ENCODE results near the gene STK11IP.

STK11IP gene

GRCh38 chr2:219628235-219628985 is 30.8 kb downstream of the STK11IP start:
- no CpG with 5 or more reads among the region's 26 CpGs for WGBS (ENCODE audit: extremely low coverage, insufficient coverage, insufficient read length)

DNA sequence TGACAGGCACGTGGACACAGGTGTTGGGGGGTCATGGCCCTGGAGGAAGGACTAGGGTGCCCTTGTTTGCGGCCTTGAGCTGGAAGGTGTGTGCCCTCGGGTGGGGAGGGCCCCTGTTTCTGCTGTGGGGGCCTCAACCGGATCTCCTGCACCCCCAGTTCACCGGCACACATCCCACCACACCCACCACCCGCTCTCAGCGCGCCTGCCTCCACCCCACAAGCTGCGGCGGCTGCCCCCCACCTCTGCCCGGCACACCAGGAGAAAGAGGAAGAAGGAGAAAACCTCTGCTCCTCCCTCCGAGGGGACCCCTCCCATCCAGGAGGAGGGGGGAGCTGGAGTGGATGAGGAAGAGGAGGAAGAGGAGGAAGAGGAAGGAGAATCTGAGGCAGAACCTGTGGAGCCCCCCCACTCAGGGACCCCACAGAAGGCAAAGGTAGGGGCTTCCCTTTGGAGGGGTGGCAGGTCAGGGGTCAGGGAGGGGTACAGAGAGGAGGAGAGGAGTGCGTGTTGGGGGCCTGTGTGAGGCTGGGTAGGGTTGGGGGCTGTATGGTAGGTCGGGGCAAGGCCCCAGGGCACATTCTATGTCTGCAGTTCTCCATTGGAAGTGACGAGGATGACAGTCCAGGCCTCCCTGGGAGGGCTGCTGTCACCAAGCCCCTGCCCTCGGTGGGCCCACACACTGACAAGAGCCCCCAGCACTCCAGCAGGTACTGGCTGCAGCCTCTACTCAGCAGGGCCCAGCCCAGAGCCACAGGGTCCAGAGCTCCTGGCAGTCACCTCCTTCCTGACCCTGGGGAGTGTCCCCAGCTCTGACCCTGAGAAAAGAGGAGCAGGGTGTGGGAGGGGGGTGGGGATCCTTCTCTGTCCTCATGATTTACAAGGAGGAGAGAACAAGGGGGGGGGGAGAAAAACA is 31.6 kb downstream of the STK11IP start:
- Histone ChIP-seq H3K4ac (ENCODE audit: low read depth, low read length) (no peak overlapping the region), H3K27me3 (ENCODE audit: insufficient read depth, low read length) (no peaks in the 10 kb centered on the region), H3K4me2 (ENCODE audit: low read length) (no peak overlapping the region), H3K27ac (ENCODE audit: low read depth, low read length) (no peak overlapping the region), H4K91ac (ENCODE audit: low read depth, low read length) (no peak overlapping the region), H2BK120ac (ENCODE audit: insufficient read depth, low read length, poor library complexity) (no peak overlapping the region), H3K79me2 (ENCODE audit: control insufficient read depth, insufficient read depth, low read length, poor library complexity) (peaks cover 2% of the 10 kb centered on the region), H3K23ac (ENCODE audit: low read length) (no peak overlapping the region), H3K36me3 (ENCODE audit: control insufficient read depth in 1 of 2, insufficient read depth in 2 of 2, low read length in 2 of 2) (peaks cover 22 to 23% of the 10 kb centered on the region in 2 experiments), H2BK5ac (ENCODE audit: low read depth, low read length, poor library complexity) (no peak overlapping the region), H3K4me3 (ENCODE audit: low read depth, low read length) (peak overlapping the region; percentile 10), H3K18ac (ENCODE audit: low read length) (no peak overlapping the region), H2AFZ (ENCODE audit: insufficient read depth, low read length, poor library complexity) (no peak overlapping the region), H2AK5ac (ENCODE audit: low read length) (no peak overlapping the region), H4K12ac (ENCODE audit: low read depth, low read length) (no peak overlapping the region), H3K79me1 (ENCODE audit: low read length) (peaks cover 7% of the 10 kb centered on the region), H4K8ac (ENCODE audit: low read depth, low read length) (no peak overlapping the region), H2BK12ac (ENCODE audit: low read length) (no peak overlapping the region), H3K4me1 (ENCODE audit: control insufficient read depth in 1 of 2, insufficient read depth in 2 of 2, low read length in 2 of 2) (peaks cover 3% of the 10 kb centered on the region in 2 experiments), H3K9ac (ENCODE audit: low read length) (no peak overlapping the region), H3K14ac (ENCODE audit: low read length) (no peak overlapping the region), H3K9me3 (ENCODE audit: insufficient read depth, low read depth, low read length) (peaks cover 2% of the 10 kb centered on the region)
- no CpG with 5 or more reads among the region's 16 CpGs for WGBS (ENCODE audit: extremely low coverage, insufficient coverage, insufficient read length)
- no peak for DNase-seq

More at GRCh38 chr2:219628235-219628985, 30.8 kb downstream of the STK11IP start:
- H3K4me2 ChIP-seq (ENCODE audit: low read length) = peak overlapping the region; percentile 86
- H3K4me1 ChIP-seq (ENCODE audit: control insufficient read depth in 1 of 2, insufficient read depth in 2 of 2, low read length in 2 of 2) = peaks cover 3% of the 10 kb centered on the region in 2 experiments
- peak overlapping the region; percentile 10 for H3K4me3 ChIP-seq (ENCODE audit: low read depth, low read length)
- DNase-seq = no peak
- peak overlapping the region; percentile 23 for H3K9ac ChIP-seq (ENCODE audit: low read length)
- H3K79me2 ChIP-seq (ENCODE audit: control insufficient read depth, insufficient read depth, low read length, poor library complexity) = peaks cover 2% of the 10 kb centered on the region
- no peak overlapping the region for H2BK12ac ChIP-seq (ENCODE audit: low read length)
- peak overlapping the region; percentile 15 for H2BK120ac ChIP-seq (ENCODE audit: insufficient read depth, low read length, poor library complexity)
- peak overlapping the region; percentile 12 for H3K14ac ChIP-seq (ENCODE audit: low read length)
- H2AK5ac ChIP-seq (ENCODE audit: low read length) = peak overlapping the region; percentile 20
- H2BK5ac ChIP-seq (ENCODE audit: low read depth, low read length, poor library complexity) = no peak overlapping the region
- no peak overlapping the region for H3K27ac ChIP-seq (ENCODE audit: low read depth, low read length)
- peak overlapping the region; percentile 38 for H3K18ac ChIP-seq (ENCODE audit: low read length)
- H3K4ac ChIP-seq (ENCODE audit: low read depth, low read length) = peak overlapping the region; percentile 2
- no peak overlapping the region for H4K8ac ChIP-seq (ENCODE audit: low read depth, low read length)
- H2AFZ ChIP-seq (ENCODE audit: insufficient read depth, low read length, poor library complexity) = no peak overlapping the region
- H3K9me3 ChIP-seq (ENCODE audit: insufficient read depth, low read depth, low read length) = peaks cover 2% of the 10 kb centered on the region
- H4K91ac ChIP-seq (ENCODE audit: low read depth, low read length) = peak overlapping the region; percentile 88
- H3K27me3 ChIP-seq (ENCODE audit: insufficient read depth, low read length) = no peaks in the 10 kb centered on the region
- H3K79me1 ChIP-seq (ENCODE audit: low read length) = peaks cover 7% of the 10 kb centered on the region
- no peak overlapping the region for H4K12ac ChIP-seq (ENCODE audit: low read depth, low read length)
- H3K23ac ChIP-seq (ENCODE audit: low read length) = no peak overlapping the region
- H3K36me3 ChIP-seq (ENCODE audit: control insufficient read depth in 1 of 2, insufficient read depth in 2 of 2, low read length in 2 of 2) = peaks cover 18 to 20% of the 10 kb centered on the region in 2 experiments

- Histone ChIP-seq H3K4ac (ENCODE audit: low read depth, low read length) (no peak overlapping the region), H3K79me1 (ENCODE audit: low read length) (peaks cover 7% of the 10 kb centered on the region), H2AFZ (ENCODE audit: insufficient read depth, low read length, poor library complexity) (no peak overlapping the region), H3K27me3 (ENCODE audit: insufficient read depth, low read length) (no peaks in the 10 kb centered on the region), H3K4me2 (ENCODE audit: low read length) (no peak overlapping the region), H3K14ac (ENCODE audit: low read length) (no peak overlapping the region), H3K9me3 (ENCODE audit: insufficient read depth, low read depth, low read length) (peaks cover 2% of the 10 kb centered on the region), H4K12ac (ENCODE audit: low read depth, low read length) (no peak overlapping the region), H2BK5ac (ENCODE audit: low read depth, low read length, poor library complexity) (no peak overlapping the region), H4K91ac (ENCODE audit: low read depth, low read length) (no peak overlapping the region), H4K8ac (ENCODE audit: low read depth, low read length) (no peak overlapping the region), H3K36me3 (ENCODE audit: control insufficient read depth in 1 of 2, insufficient read depth in 2 of 2, low read length in 2 of 2) (peaks cover 22 to 25% of the 10 kb centered on the region in 2 experiments), H3K18ac (ENCODE audit: low read length) (no peak overlapping the region), H2BK12ac (ENCODE audit: low read length) (no peak overlapping the region), H3K4me1 (ENCODE audit: control insufficient read depth in 1 of 2, insufficient read depth in 2 of 2, low read length in 2 of 2) (peaks cover 3% of the 10 kb centered on the region in 2 experiments), H2BK120ac (ENCODE audit: insufficient read depth, low read length, poor library complexity) (no peak overlapping the region), H3K23ac (ENCODE audit: low read length) (no peak overlapping the region), H3K4me3 (ENCODE audit: low read depth, low read length) (no peak overlapping the region), H3K27ac (ENCODE audit: low read depth, low read length) (no peak overlapping the region), H2AK5ac (ENCODE audit: low read length) (no peak overlapping the region), H3K9ac (ENCODE audit: low read length) (no peak overlapping the region), H3K79me2 (ENCODE audit: control insufficient read depth, insufficient read depth, low read length, poor library complexity) (peaks cover 2% of the 10 kb centered on the region)
- WGBS (ENCODE audit: extremely low coverage, insufficient coverage, insufficient read length) = no CpG with 5 or more reads among the region's 20 CpGs
- DNase-seq = no peak
These were observed 32.5 kb downstream of the STK11IP start for GRCh38 chr2:219629976-219630695.

- Histone ChIP-seq H2BK12ac (ENCODE audit: low read length) (no peak overlapping the region), H4K12ac (ENCODE audit: low read depth, low read length) (no peak overlapping the region), H3K79me1 (ENCODE audit: low read length) (peaks cover 7% of the 10 kb centered on the region), H3K18ac (ENCODE audit: low read length) (no peak overlapping the region), H3K9ac (ENCODE audit: low read length) (no peak overlapping the region), H2BK5ac (ENCODE audit: low read depth, low read length, poor library complexity) (no peak overlapping the region), H3K14ac (ENCODE audit: low read length) (no peak overlapping the region), H3K9me3 (ENCODE audit: insufficient read depth, low read depth, low read length) (peaks cover 2% of the 10 kb centered on the region), H3K23ac (ENCODE audit: low read length) (no peak overlapping the region), H3K4me3 (ENCODE audit: low read depth, low read length) (no peak overlapping the region), H3K4me2 (ENCODE audit: low read length) (no peak overlapping the region), H4K8ac (ENCODE audit: low read depth, low read length) (no peak overlapping the region), H3K27me3 (ENCODE audit: insufficient read depth, low read length) (no peaks in the 10 kb centered on the region), H3K36me3 (ENCODE audit: control insufficient read depth in 1 of 2, insufficient read depth in 2 of 2, low read length in 2 of 2) (peaks cover 22 to 25% of the 10 kb centered on the region in 2 experiments), H3K79me2 (ENCODE audit: control insufficient read depth, insufficient read depth, low read length, poor library complexity) (peaks cover 2% of the 10 kb centered on the region), H4K91ac (ENCODE audit: low read depth, low read length) (no peak overlapping the region), H3K27ac (ENCODE audit: low read depth, low read length) (no peak overlapping the region), H2AFZ (ENCODE audit: insufficient read depth, low read length, poor library complexity) (no peak overlapping the region), H3K4me1 (ENCODE audit: control insufficient read depth in 1 of 2, insufficient read depth in 2 of 2, low read length in 2 of 2) (peaks cover 3% of the 10 kb centered on the region in 2 experiments), H2BK120ac (ENCODE audit: insufficient read depth, low read length, poor library complexity) (no peak overlapping the region), H2AK5ac (ENCODE audit: low read length) (no peak overlapping the region), H3K4ac (ENCODE audit: low read depth, low read length) (no peak overlapping the region)
- no peak for DNase-seq
- WGBS (ENCODE audit: extremely low coverage, insufficient coverage, insufficient read length) = no CpG with 5 or more reads among the region's 17 CpGs
These were observed 33.2 kb downstream of the STK11IP start for GRCh38 chr2:219630770-219631405.

Data from trophoblast cell (in vitro differentiated cells and primary cell).